Coronary artery (tissue), 2 donors: ENCODE results near the gene FGF19.

Experiments used
- DNase-seq: peaks from one replicate; pipeline ENCODE4 v3.0.0-alpha.2; 2017; ENCODE audit warnings: low spot score
- H3K27ac ChIP-seq, 2 donors: fragments of 200-600 bp; sonication (generic); one replicate each; pipeline ENCODE4 v1.5.1; 2016 to 2019
- H3K4me3 ChIP-seq: fragments of 200-600 bp; sonication (generic); 2 replicates; pipeline ENCODE4 v1.5.1; 2016; ENCODE audit warnings: mild to moderate bottlenecking, moderate library complexity
- TF ChIP-seq, protein P1 (sequence below): fragments of 200-600 bp; sonication (generic); IDR thresholded peaks from one replicate; pipeline ENCODE4 v1.5.1; 2019; ENCODE audit warnings: antibody characterized with exemption

The FGF19 gene

DNA sequence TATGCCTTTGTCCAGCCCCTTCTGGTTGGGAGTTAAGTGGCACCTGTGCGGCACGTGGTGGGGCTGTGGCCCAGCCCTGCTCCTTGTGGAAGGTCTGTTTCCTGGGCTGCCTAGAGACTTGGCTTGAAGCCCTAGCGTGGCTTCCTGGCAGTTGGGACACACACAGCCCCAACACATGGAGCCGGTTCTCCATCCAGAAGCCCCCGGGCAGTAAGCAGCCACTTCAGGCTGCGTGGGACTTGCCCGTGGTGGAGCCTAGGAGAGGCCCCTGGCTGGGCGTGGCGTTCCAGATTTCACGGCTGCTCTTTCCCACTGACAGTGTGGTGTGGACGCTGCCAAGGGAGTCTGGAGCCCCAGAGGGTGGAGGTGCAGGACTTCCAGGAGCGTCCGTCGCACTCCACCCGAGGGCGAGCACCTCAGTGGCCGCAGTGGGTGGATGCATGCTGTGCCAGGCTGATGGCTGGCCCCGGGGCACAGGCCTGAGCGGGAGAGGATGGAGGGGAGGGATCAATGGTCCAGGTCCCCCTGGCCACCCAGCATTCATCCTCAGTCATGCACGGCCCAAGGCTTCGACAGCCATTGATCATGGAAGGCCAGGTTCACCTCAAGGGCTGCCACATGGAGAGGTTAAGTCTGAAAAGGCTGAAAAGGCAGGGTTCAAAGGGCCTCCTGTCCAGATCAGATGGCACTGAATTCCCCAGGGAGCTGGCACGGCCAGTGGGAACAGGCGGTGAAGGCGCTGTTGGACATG is 53.6 kb downstream of the FGF19 start:
- TF ChIP-seq, protein P1, sequence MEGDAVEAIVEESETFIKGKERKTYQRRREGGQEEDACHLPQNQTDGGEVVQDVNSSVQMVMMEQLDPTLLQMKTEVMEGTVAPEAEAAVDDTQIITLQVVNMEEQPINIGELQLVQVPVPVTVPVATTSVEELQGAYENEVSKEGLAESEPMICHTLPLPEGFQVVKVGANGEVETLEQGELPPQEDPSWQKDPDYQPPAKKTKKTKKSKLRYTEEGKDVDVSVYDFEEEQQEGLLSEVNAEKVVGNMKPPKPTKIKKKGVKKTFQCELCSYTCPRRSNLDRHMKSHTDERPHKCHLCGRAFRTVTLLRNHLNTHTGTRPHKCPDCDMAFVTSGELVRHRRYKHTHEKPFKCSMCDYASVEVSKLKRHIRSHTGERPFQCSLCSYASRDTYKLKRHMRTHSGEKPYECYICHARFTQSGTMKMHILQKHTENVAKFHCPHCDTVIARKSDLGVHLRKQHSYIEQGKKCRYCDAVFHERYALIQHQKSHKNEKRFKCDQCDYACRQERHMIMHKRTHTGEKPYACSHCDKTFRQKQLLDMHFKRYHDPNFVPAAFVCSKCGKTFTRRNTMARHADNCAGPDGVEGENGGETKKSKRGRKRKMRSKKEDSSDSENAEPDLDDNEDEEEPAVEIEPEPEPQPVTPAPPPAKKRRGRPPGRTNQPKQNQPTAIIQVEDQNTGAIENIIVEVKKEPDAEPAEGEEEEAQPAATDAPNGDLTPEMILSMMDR = no peak
- no peak overlapping the region for H3K4me3 ChIP-seq
- no peak overlapping the region for H3K27ac ChIP-seq
- DNase-seq = no peak

DNA sequence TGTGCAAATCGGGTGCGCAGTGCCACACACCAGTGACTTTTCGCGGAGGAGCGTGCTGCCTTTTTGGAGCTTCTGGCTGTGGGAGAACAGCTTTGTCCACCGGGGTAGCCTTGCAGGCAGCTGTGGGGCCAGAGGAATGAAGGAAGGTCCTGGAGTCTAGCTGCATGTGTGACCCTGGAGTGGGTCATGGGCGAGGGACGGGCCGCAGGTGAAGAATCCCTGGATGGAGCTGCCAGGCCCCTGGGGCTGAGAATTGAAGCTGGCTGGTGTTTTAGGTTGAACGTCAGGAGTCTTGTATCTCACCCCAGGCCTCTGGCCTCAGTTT is 54.3 kb downstream of the FGF19 start:
- TF ChIP-seq, protein P1 = no peak
- DNase-seq = no peak
- Histone ChIP-seq H3K4me3 (no peak overlapping the region), H3K27ac (no peak overlapping the region)

DNA sequence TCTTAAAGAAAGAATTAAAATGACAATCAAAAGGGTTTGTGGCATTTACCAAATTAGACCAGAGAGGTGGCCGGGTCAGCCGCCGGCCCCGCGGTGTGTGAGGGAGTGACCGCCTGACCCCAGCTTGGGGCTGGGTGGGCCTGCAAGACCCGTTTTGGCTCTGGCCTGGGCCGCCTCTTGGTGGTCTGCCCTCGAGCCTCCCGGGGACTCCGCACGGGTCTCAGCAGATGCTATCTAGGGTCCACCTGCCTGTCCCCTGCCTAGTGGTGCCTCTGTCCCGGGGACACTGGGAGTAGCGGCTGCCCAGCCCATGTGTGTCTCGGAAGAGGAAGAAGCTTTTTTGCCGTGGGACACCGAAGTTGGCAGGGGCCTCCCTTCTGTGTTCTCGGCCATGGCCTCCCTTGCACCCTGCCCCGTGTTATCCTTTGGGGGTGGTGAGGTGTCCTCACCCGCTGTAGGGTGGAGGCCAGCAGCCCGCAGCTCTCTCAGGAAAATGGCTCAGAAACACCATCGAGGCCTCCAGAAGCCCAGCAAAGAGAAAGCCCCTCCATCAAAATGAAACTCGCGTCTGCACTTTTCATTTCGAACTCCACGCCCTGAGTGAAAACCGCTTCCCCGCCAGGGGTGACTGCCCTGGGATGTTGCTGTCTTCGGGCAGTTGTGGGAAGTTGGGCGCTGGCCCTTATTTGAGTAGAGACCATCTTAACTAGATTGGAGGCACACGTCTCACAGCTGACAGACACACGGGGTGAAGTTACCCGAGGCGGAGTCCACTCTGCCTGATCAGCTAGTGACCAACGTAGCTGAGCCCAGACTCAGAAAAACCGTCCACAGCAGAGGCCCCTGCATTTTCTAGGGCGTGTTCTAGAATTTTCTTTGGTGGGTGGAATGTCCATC is 54.9 kb downstream of the FGF19 start:
- H3K27ac ChIP-seq = no peak overlapping the region
- TF ChIP-seq, protein P1 = no peak
- no peak for DNase-seq

More for the DNA sequence above, 54.9 kb downstream of the FGF19 start:
- H3K4me3 ChIP-seq = no peak overlapping the region
